A673 (cell line): ENCODE data around the gene KNDC1.

Experiments
- CTCF ChIP-seq: fragments of 300-800, 200-600 bp; sonication (generic); conservative IDR thresholded peaks from 2 replicates; pipeline ENCODE4 v1.5.1; 2017; ENCODE audit warnings: low read depth, mild to moderate bottlenecking, antibody characterized with exemption, low read length, moderate library complexity, mixed read lengths
- EZH2 ChIP-seq: fragments of 200-600 bp; sonication (generic); IDR thresholded peaks from 2 replicates; pipeline ENCODE4 v1.6.1; 2017; ENCODE audit warnings: borderline replicate concordance, low read depth, mild to moderate bottlenecking, mixed read lengths, antibody characterized with exemption, low read length; ENCODE audit not compliant: poor library complexity, severe bottlenecking

- TF ChIP-seq EZH2 = no peak
- TF ChIP-seq CTCF = no peak
These were observed 23.8 kb downstream of the KNDC1 start for GRCh38 chr10:133183646-133184378.
